Measurements from ENCODE around the gene SMYD4. TPM values are rescaled to one million over a fixed set of nuclear protein-coding genes. Genes with fewer than 3 reads are reported as not detected.

The SMYD4 gene
- total RNA-seq, 6 experiments from 2014 or later = 6.3 to 10.3 (median 8.7) TPM

DNA sequence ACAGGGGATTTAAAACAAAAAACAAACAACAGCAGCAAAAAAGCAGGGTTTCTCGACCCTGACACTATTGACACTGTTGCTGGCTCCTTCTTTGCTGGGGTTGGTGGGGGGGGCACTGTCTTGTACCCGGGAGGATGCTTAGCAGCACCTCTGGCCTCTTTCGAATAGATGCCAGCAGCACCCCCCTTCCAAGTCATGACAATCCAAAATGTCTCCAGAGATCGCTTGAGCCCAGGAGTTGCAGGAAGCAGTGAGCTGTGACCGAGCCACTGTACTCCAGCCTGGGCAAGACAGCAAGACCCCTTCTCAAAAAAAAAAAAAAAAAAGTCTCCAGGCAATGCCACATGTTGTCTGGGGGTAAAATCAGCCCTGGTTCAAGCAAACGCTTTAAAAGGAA, 47.5 kb downstream of the SMYD4 start:
- DNase-seq = no peak
- Mint-ChIP-seq H3K27ac (no peak overlapping the region), H3K4me3 (no peak overlapping the region), H3K36me3 (ENCODE audit: low read depth) (peaks cover 32% of the 10 kb centered on the region), H3K9me3 (no peaks in the 10 kb centered on the region), H3K27me3 (ENCODE audit: insufficient read depth) (no peaks in the 10 kb centered on the region), H3K4me1 (ENCODE audit: low read depth) (peaks cover 37% of the 10 kb centered on the region)
- TF ChIP-seq CTCF (IDR thresholded peaks at IDR 0.05) = no peak

GRCh38 chr17:1779571-1780131, 50.1 kb downstream of the SMYD4 start:
- Mint-ChIP-seq H3K27me3 (ENCODE audit: insufficient read depth) (no peaks in the 10 kb centered on the region), H3K36me3 (ENCODE audit: low read depth) (peaks cover 41% of the 10 kb centered on the region), H3K9me3 (no peaks in the 10 kb centered on the region), H3K27ac (peak overlapping the region; percentile 87), H3K4me1 (ENCODE audit: low read depth) (peaks cover 27% of the 10 kb centered on the region), H3K4me3 (peak overlapping the region; percentile 77)
- peak; percentile 91 for DNase-seq
- no peak for TF ChIP-seq CTCF (IDR thresholded peaks at IDR 0.05)

DNA sequence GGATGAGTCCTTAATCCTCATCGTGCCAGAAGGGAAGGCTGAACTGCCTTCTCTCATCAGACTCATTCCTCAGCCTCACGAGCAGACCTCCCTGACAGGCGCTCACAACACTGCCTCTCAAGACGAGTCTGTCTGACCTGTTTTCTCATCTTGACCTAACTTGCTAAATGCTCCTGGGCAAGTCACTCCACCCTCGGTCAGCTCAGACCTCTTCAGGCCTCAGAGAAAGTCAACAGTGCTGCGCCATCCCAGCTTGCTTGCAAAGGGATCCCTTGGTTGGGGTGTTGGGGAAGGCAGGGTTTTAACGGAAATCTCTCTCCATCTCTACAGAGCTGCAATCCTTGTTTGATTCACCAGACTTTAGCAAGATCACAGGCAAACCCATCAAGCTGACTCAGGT, 52.8 kb downstream of the SMYD4 start:
- Mint-ChIP-seq H3K4me1 (ENCODE audit: low read depth) (peaks cover 16% of the 10 kb centered on the region), H3K4me3 (no peak overlapping the region), H3K27me3 (ENCODE audit: insufficient read depth) (0 out of 2 replicates have a peak, but pooled peaks cover 2% of the 10 kb centered on the region), H3K27ac (no peak overlapping the region), H3K36me3 (ENCODE audit: low read depth) (peaks cover 31% of the 10 kb centered on the region), H3K9me3 (no peaks in the 10 kb centered on the region)
- DNase-seq = no peak
- no peak for TF ChIP-seq CTCF (IDR thresholded peaks at IDR 0.05)

DNA sequence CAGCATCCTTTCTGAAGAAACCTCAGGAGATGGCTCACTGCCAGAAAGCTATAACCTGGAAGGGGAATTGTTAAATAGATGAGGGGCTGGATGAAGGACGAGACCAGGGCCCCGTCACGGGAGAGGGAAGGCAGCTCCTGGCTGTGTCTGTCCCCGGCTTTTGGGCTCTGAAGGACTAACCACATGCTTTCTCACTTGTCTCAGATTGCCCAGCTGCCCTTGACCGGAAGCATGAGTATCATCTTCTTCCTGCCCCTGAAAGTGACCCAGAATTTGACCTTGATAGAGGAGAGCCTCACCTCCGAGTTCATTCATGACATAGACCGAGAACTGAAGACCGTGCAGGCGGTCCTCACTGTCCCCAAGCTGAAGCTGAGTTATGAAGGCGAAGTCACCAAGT, 53.4 kb downstream of the SMYD4 start:
- no peak overlapping the region for H3K27ac Mint-ChIP-seq
- H3K4me1 Mint-ChIP-seq (ENCODE audit: low read depth) = peaks cover 16% of the 10 kb centered on the region
- DNase-seq = no peak
- TF ChIP-seq CTCF (IDR thresholded peaks at IDR 0.05) = no peak
- no peaks in the 10 kb centered on the region for H3K9me3 Mint-ChIP-seq
- peaks cover 26% of the 10 kb centered on the region for H3K36me3 Mint-ChIP-seq (ENCODE audit: low read depth)
- no peak overlapping the region for H3K4me3 Mint-ChIP-seq
- H3K27me3 Mint-ChIP-seq (ENCODE audit: insufficient read depth) = 0 out of 2 replicates have a peak, but pooled peaks cover 2% of the 10 kb centered on the region

- Mint-ChIP-seq H3K4me3 (no peak overlapping the region), H3K27ac (no peak overlapping the region), H3K36me3 (ENCODE audit: low read depth) (peaks cover 24% of the 10 kb centered on the region), H3K4me1 (ENCODE audit: low read depth) (peaks cover 6% of the 10 kb centered on the region), H3K27me3 (ENCODE audit: insufficient read depth) (0 out of 2 replicates have a peak, but pooled peaks cover 2% of the 10 kb centered on the region), H3K9me3 (no peaks in the 10 kb centered on the region)
- TF ChIP-seq CTCF (IDR thresholded peaks at IDR 0.05) = no peak
- no peak for DNase-seq
Measured at GRCh38 chr17:1774390-1775176, 55.1 kb downstream of the SMYD4 start.

Data from HFFc6 (cell line).